ENCODE data around the gene GALNT1. TPM values are rescaled to one million over a fixed set of nuclear protein-coding genes. Genes with fewer than 3 reads are reported as not detected.

GALNT1 gene
- total and polyA plus RNA-seq, 10 of the 15 experiments (the other 5 are each of a cell fraction or from before 2014, with no cell fraction given): 8.0 to 53.7 (median 29.9) TPM

GRCh38 chr18:35716169-35716831 is 134.8 kb downstream of the GALNT1 start:
- intact Hi-C loops (cut with micrococcal nuclease; ENCODE audit: unreplicated experiment) (no loop called here), in situ Hi-C loops (cut with MboI) (no loop called here)
- no peak for DNase-seq (ENCODE audit: low read depth, low spot score)
- no peak overlapping the region for H2AFZ ChIP-seq (ENCODE audit: control insufficient read depth, low read depth, low read length)
- ATAC-seq: no peak
- no peak overlapping the region for H3K4me2 ChIP-seq (ENCODE audit: control insufficient read depth, insufficient read depth)
- no peaks in the 10 kb centered on the region for H3K36me3 ChIP-seq (ENCODE audit: control insufficient read depth in 2 of 2, insufficient read depth in 2 of 2, low read length in 1 of 2)
- ChIA-PET RAD21 (ENCODE audit: unreplicated experiment) (no interaction called here), CTCF (no interaction called here), SMC1A (ENCODE audit: uncharacterized antibody, unreplicated experiment) (interaction anchor here (0.9 kb wide), 1 partner anchor 8 kb away, joined by 4 read pairs; no protein-coding TSS in a partner anchor), POLR2A (no interaction called here)
- 75% methylated on average over 4 of the region's 4 CpGs for WGBS (ENCODE audit: insufficient coverage, insufficient replicate concordance, low lambda C conversion rate, missing lambda C conversion rate)
- H3K4me1 ChIP-seq (ENCODE audit: control insufficient read depth, insufficient read depth, low read length): no peaks in the 10 kb centered on the region
- BruUV-seq (replicated peaks): no TSS peak
- H3K9ac ChIP-seq (ENCODE audit: control insufficient read depth, insufficient read depth, low read length): no peak overlapping the region
- H3K79me2 ChIP-seq (ENCODE audit: control insufficient read depth, insufficient read depth, low read length): no peaks in the 10 kb centered on the region
- TF ChIP-seq NR2C1 (IDR thresholded peaks at IDR 0.05) (no peak), E2F4 (IDR thresholded peaks at IDR 0.05; ENCODE audit: low read depth, low read length) (no peak), RAD51 (IDR thresholded peaks at IDR 0.05) (no peak), ZBED1 (IDR thresholded peaks at IDR 0.05; ENCODE audit: borderline replicate concordance) (no peak)
- no peaks in the 10 kb centered on the region for H3K27me3 ChIP-seq (replicated peaks in 1 of 2; ENCODE audit: control insufficient read depth in 2 of 2, insufficient read depth in 2 of 2, low read length in 1 of 2)
- H3K4me3 ChIP-seq: no peak overlapping the region
- FAIRE-seq: no peak
- H4K20me1 ChIP-seq (ENCODE audit: control insufficient read depth, insufficient read depth): no peaks in the 10 kb centered on the region
- H3K9me3 ChIP-seq (replicated peaks; ENCODE audit: control insufficient read depth, insufficient read depth, low read length): no peaks in the 10 kb centered on the region
- no peak overlapping the region for H3K27ac ChIP-seq (ENCODE audit: control insufficient read depth, insufficient read depth)

DNA sequence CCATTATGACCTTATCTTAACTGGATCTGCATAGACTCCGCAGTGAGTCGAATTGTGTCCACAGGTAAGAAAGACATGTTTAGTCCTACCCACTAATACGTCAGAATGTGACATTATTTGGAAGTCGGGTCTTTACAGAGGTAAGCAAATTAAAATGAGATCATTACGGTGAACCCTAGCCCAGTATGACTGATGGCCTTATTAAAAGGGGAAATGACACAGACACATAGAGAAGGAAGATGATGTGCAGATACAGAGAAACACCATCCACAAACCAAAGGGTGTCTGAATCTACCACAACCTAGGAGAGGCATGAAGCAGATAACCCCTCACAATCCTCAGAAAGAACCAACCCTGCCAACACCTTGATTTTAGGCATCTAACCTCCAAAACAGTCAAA is 135.6 kb downstream of the GALNT1 start:
- CTCF ChIA-PET: no interaction called here
- WGBS (ENCODE audit: insufficient coverage, insufficient replicate concordance, low lambda C conversion rate, missing lambda C conversion rate): 82% methylated on average over 5 of the region's 5 CpGs
- DNase-seq (ENCODE audit: low read depth, low spot score) (no peak), ATAC-seq (peak; percentile 27; the same call in 1 of the 3 replicates), FAIRE-seq (no peak)
- Histone ChIP-seq H3K36me3 (ENCODE audit: control insufficient read depth in 2 of 2, insufficient read depth in 2 of 2, low read length in 1 of 2) (no peaks in the 10 kb centered on the region), H3K79me2 (ENCODE audit: control insufficient read depth, insufficient read depth, low read length) (no peaks in the 10 kb centered on the region), H3K9ac (ENCODE audit: control insufficient read depth, insufficient read depth, low read length) (no peak overlapping the region), H3K9me3 (replicated peaks; ENCODE audit: control insufficient read depth, insufficient read depth, low read length) (no peaks in the 10 kb centered on the region), H4K20me1 (ENCODE audit: control insufficient read depth, insufficient read depth) (no peaks in the 10 kb centered on the region), H3K27ac (ENCODE audit: control insufficient read depth, insufficient read depth) (no peak overlapping the region), H3K27me3 (replicated peaks in 1 of 2; ENCODE audit: control insufficient read depth in 2 of 2, insufficient read depth in 2 of 2, low read length in 1 of 2) (no peaks in the 10 kb centered on the region), H3K4me1 (ENCODE audit: control insufficient read depth, insufficient read depth, low read length) (no peaks in the 10 kb centered on the region), H3K4me3 (no peak overlapping the region), H3K4me2 (ENCODE audit: control insufficient read depth, insufficient read depth) (no peak overlapping the region), H2AFZ (ENCODE audit: control insufficient read depth, low read depth, low read length) (no peak overlapping the region)
- no peak for TF ChIP-seq GATAD2B (conservative IDR thresholded peaks at IDR 0.05; ENCODE audit: low read depth)
- TF ChIP-seq TAF1 (IDR thresholded peaks at IDR 0.05; ENCODE audit: borderline replicate concordance, low read depth, low read length): no peak
- no peak for TF ChIP-seq KLF5 (IDR thresholded peaks at IDR 0.05; ENCODE audit: partially characterized antibody)
- no peak for TF ChIP-seq TCF3 (IDR thresholded peaks at IDR 0.05; ENCODE audit: borderline replicate concordance, insufficient read depth, low read depth, low read length)
- RAD21 ChIA-PET (ENCODE audit: unreplicated experiment): no interaction called here
- POLR2A ChIA-PET: no interaction called here
- in situ Hi-C loops (cut with MboI): no loop called here
- BruUV-seq (replicated peaks): no TSS peak
- SMC1A ChIA-PET (ENCODE audit: uncharacterized antibody, unreplicated experiment): no interaction called here
- intact Hi-C loops (cut with micrococcal nuclease; ENCODE audit: unreplicated experiment): no loop called here
